A673 (cell line): ENCODE results near the gene TMEM26.

Experiments
- EZH2 ChIP-seq: fragments of 200-600 bp; sonication (generic); IDR thresholded peaks from 2 replicates; pipeline ENCODE4 v1.6.1; 2017; ENCODE audit warnings: borderline replicate concordance, low read depth, mild to moderate bottlenecking, mixed read lengths, antibody characterized with exemption, low read length; ENCODE audit not compliant: poor library complexity, severe bottlenecking
- TF ChIP-seq, protein P1 (sequence below): fragments of 300-800, 200-600 bp; sonication (generic); conservative IDR thresholded peaks from 2 replicates; pipeline ENCODE4 v1.5.1; 2017; ENCODE audit warnings: low read depth, mild to moderate bottlenecking, antibody characterized with exemption, low read length, moderate library complexity, mixed read lengths

DNA sequence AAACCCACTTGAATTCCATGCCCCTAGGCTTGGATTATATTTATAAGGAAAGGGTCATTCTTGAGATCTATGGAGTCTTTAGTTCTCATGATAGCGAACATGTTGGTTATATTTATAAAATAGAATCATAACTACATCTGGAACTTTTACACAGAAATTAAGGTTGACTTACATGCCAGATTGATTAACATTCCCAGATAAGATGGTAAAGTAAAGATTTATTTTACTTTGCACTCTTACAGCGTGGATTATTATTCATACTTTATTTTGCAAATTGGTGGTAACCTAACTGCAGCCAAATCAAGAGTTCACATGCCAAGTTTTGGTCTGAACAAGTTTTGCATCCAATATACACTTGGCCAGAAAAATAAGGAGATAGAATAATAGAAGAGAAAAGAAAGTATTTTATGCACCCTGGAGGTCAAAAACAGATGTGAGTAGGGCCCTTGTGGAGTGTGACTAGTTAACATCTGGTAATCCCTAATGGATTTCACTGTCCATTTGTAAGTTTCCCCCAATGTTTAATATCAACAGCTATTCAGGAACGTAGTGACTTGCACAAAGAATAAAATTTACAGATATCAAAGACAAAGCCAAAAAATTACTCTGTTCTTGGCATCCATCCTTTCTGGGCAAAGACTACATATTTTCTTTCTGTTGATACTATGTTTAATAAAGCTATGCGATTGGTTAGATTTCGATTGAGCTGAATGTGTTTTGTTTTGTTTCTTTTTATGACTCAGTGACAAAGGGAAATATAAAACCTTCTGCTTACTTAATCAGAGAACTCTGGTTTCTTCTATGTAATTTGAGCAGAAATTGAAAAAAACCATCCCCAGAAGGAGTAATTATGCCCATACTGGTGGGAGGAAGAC, 10.1 kb upstream of the TMEM26 start:
- TF ChIP-seq EZH2: no peak
- TF ChIP-seq, protein P1, sequence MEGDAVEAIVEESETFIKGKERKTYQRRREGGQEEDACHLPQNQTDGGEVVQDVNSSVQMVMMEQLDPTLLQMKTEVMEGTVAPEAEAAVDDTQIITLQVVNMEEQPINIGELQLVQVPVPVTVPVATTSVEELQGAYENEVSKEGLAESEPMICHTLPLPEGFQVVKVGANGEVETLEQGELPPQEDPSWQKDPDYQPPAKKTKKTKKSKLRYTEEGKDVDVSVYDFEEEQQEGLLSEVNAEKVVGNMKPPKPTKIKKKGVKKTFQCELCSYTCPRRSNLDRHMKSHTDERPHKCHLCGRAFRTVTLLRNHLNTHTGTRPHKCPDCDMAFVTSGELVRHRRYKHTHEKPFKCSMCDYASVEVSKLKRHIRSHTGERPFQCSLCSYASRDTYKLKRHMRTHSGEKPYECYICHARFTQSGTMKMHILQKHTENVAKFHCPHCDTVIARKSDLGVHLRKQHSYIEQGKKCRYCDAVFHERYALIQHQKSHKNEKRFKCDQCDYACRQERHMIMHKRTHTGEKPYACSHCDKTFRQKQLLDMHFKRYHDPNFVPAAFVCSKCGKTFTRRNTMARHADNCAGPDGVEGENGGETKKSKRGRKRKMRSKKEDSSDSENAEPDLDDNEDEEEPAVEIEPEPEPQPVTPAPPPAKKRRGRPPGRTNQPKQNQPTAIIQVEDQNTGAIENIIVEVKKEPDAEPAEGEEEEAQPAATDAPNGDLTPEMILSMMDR: no peak
